GM13977 (cell line): Measurements from ENCODE around the gene RBM18.

Source experiments
- DNase-seq: peaks from one replicate; pipeline ENCODE4 v3.0.0; 2012; ENCODE audit warnings: low spot score
- CTCF ChIP-seq: IDR thresholded peaks from 2 replicates; pipeline ENCODE4 v1.5.1; 2012; ENCODE audit warnings: mild to moderate bottlenecking, control low read depth; ENCODE audit not compliant: insufficient read depth; ENCODE audit errors: extremely low read depth, missing control alignments
- in situ Hi-C: fragments of 300-500 bp; cut with MboI; formaldehyde crosslinking; loops from one replicate; pipeline ENCODE4 v1.12.0; 2022; ENCODE audit warnings: low sequenced_read_pairs, low pct_unique_long_range_greater_than_20kb, mixed read lengths, inconsistent platforms; ENCODE audit not compliant: unreplicated experiment

The RBM18 gene

GRCh38 chr9:122251351-122251750, 13.3 kb downstream of the RBM18 start:
- TF ChIP-seq CTCF: no peak
- in situ Hi-C loops: no loop called here
- no peak for DNase-seq

GRCh38 chr9:122248448-122248865, 16.2 kb downstream of the RBM18 start:
- no peak for TF ChIP-seq CTCF
- no peak for DNase-seq
- in situ Hi-C loops: no loop called here

GRCh38 chr9:122246666-122247065, 18.0 kb downstream of the RBM18 start:
- no peak for TF ChIP-seq CTCF
- in situ Hi-C loops: no loop called here
- DNase-seq: no peak

GRCh38 chr9:122244349-122244748, 20.3 kb downstream of the RBM18 start:
- no peak for DNase-seq
- no peak for TF ChIP-seq CTCF
- in situ Hi-C loops: no loop called here

- TF ChIP-seq CTCF: no peak
- in situ Hi-C loops: no loop called here
- no peak for DNase-seq
Measured at GRCh38 chr9:122239722-122240121, 24.9 kb downstream of the RBM18 start.

GRCh38 chr9:122236681-122237080, 28.0 kb downstream of the RBM18 start:
- no peak for DNase-seq
- in situ Hi-C loops: no loop called here
- TF ChIP-seq CTCF: no peak
